Stimulated activated CD8-positive, alpha-beta memory T cell treated with anti-CD3 and anti-CD28 coated beads, Interleukin-15, amount 100 ng/mL, for 48 hours (primary cell): ENCODE data around the gene KLHL12.
A peak's percentile ranks its signal among the peaks of the same experiment; 100 is the strongest.
"Not testable (repeated sequence)": the region's sequence is repeated elsewhere in the genome, so short reads cannot be mapped to it uniquely, and the experiment has no call there.

Source experiments
- DNase-seq, 2 donors: peaks; one replicate each; pipeline ENCODE4 v3.0.0-alpha.2; 2020; ENCODE audit warnings: low read depth in 2 of 2

KLHL12 gene

GRCh38 chr1:202951437-202951836 is 24.4 kb upstream of the KLHL12 start:
- no peak for DNase-seq

- no peak for DNase-seq
Measured at GRCh38 chr1:202945483-202945882, 18.4 kb upstream of the KLHL12 start.

GRCh38 chr1:202944438-202944921 is 17.4 kb upstream of the KLHL12 start:
- no peak for DNase-seq

- DNase-seq = no peak
Measured at GRCh38 chr1:202942426-202942825, 15.4 kb upstream of the KLHL12 start.

- no peak for DNase-seq
Measured at GRCh38 chr1:202941372-202941771, 14.3 kb upstream of the KLHL12 start.

GRCh38 chr1:202940561-202940960 is 13.5 kb upstream of the KLHL12 start:
- no peak for DNase-seq

GRCh38 chr1:202938287-202938925 is 11.4 kb upstream of the KLHL12 start:
- DNase-seq = no peak

GRCh38 chr1:202936409-202936808 is 9.4 kb upstream of the KLHL12 start:
- DNase-seq = not testable (repeated sequence)

- DNase-seq = no peak
Measured at GRCh38 chr1:202935844-202936243, 8.8 kb upstream of the KLHL12 start.

- DNase-seq = no peak
Measured at GRCh38 chr1:202934755-202935154, 7.7 kb upstream of the KLHL12 start.

- no peak for DNase-seq
Measured at GRCh38 chr1:202932476-202932875, 5.4 kb upstream of the KLHL12 start.

- DNase-seq = no peak
Measured at GRCh38 chr1:202923533-202923932, 3.5 kb downstream of the KLHL12 start.

GRCh38 chr1:202919615-202920014 is 7.4 kb downstream of the KLHL12 start:
- DNase-seq = no peak

- DNase-seq = no peak
Measured at GRCh38 chr1:202915146-202915545, 11.9 kb downstream of the KLHL12 start.

GRCh38 chr1:202912476-202912875 is 14.6 kb downstream of the KLHL12 start:
- not testable (repeated sequence) for DNase-seq

- no peak for DNase-seq
Measured at GRCh38 chr1:202909494-202909893, 17.5 kb downstream of the KLHL12 start.

GRCh38 chr1:202908998-202909397 is 18.0 kb downstream of the KLHL12 start:
- no peak for DNase-seq

GRCh38 chr1:202905331-202905730 is 21.7 kb downstream of the KLHL12 start:
- no peak for DNase-seq

- not testable (repeated sequence) for DNase-seq
Measured at GRCh38 chr1:202903808-202904207, 23.2 kb downstream of the KLHL12 start.

GRCh38 chr1:202901555-202901954 is 25.5 kb downstream of the KLHL12 start:
- DNase-seq = no peak

- no peak for DNase-seq
Measured at GRCh38 chr1:202892501-202892900, 34.5 kb downstream of the KLHL12 start.

GRCh38 chr1:202890392-202890791 is 36.6 kb downstream of the KLHL12 start:
- DNase-seq = no peak

- DNase-seq = peak; percentile 95 to 96
Measured at GRCh38 chr1:202888531-202889360, 38.3 kb downstream of the KLHL12 start, which contains the start of gene RABIF. TSS of gene RABIF (minus strand) at chr1:202889149. CDS start at chr1:202889098, 51 bp downstream.
